Body of pancreas (tissue), 4 donors: ENCODE results near the gene HMCN2.

ENCODE experiments used
- CTCF ChIP-seq, 7 experiments: fragments of 450-650 bp in 4 of 7; fragments of 200-600 bp in 3 of 7; sonication (generic) in 3 of 7; IDR thresholded peaks; one replicate each; pipeline ENCODE4 v1.5.1; 2016 to 2019; ENCODE audit warnings: antibody characterized with exemption in 7 of 7
- POLR2A ChIP-seq, 3 donors: fragments of 450-650 bp; IDR thresholded peaks; one replicate each; pipeline ENCODE4 v1.6.1; 2016; ENCODE audit warnings: antibody characterized with exemption in 3 of 3, mild to moderate bottlenecking in 2 of 3

- TF ChIP-seq CTCF (IDR thresholded peaks at IDR 0.05) (no peak), POLR2A (IDR thresholded peaks at IDR 0.05) (no peak)
Observed at GRCh38 chr9:130266236-130267098, 907 bp downstream of the HMCN2 start.
